HCT116 (cell line): Measurements from ENCODE around the gene SMARCA4.

ENCODE experiments used
- RAD21 ChIP-seq: IDR thresholded peaks from 2 replicates; pipeline ENCODE4 v1.6.1; 2012; ENCODE audit warnings: low read depth, mild to moderate bottlenecking
- SP1 ChIP-seq: IDR thresholded peaks from 2 replicates; pipeline ENCODE4 v1.6.1; 2012; ENCODE audit warnings: low read depth

DNA sequence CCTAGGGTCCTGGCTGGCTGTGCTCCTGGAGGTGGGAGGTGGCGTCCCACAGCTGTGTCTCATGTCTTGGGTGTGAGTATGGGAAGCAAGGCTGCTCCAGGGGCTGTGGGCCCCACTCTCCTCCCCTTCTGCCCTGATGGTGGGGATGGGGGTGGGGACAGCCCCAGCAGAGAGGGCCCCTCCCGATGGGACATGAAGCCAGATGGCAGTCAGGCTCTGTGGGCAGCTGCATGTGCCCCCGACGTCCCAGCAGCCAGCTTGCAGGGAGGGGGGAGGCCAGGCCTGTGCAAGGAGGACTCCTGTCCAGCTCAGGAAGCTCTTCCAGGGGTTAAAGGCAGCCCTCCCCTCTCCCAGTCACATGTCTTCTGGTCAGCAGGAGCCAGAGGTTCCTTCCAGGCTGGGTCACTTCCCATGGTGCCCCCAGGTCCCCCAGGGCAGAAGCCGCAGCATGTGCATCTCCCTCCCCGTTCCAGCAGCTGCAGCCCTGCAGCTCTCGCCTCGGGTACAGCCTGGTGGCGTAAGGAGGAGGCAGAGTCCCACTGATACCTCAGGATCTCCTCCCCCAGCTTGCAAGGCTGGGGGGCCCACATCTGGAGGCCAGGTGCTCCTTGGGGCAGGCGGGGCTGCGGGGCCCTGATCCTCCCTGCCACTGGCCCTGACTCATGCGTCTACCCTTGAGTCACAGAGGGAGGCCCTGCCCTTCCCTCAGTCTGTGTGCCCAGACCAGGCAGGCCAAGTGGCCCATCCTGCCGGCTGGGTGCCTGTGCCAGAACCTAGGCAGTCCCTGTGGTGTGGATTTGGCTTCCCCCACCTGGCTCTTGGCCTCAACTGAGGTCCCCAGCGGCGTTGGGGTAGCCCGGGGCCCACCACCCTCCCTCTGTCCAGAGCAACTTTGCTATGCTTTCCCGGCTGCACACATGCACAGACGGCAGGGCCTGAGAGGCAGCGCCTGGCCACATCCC, 45.4 kb upstream of the SMARCA4 start:
- TF ChIP-seq SP1 (no peak), RAD21 (no peak)
